GM18951 (cell line): ENCODE measurements around the gene TNK1.

Experiments
- POLR2A ChIP-seq: IDR thresholded peaks from 4 replicates; pipeline ENCODE4 v1.6.1; 2011; ENCODE audit warnings: mild to moderate bottlenecking; ENCODE audit not compliant: insufficient read length, insufficient read depth; ENCODE audit errors: extremely low read depth
- in situ Hi-C: fragments of 300-500 bp; cut with MboI; formaldehyde crosslinking; loops from one replicate; pipeline ENCODE4 v1.12.0; 2022; ENCODE audit warnings: low sequenced_read_pairs, mixed read lengths, inconsistent platforms; ENCODE audit not compliant: unreplicated experiment

The TNK1 gene

GRCh38 chr17:7431231-7431630 is 50.3 kb downstream of the TNK1 start:
- in situ Hi-C loops = no loop called here
- TF ChIP-seq POLR2A = no peak

- no peak for TF ChIP-seq POLR2A
- in situ Hi-C loops = no loop called here
These were observed 51.4 kb downstream of the TNK1 start for GRCh38 chr17:7432296-7432695.

DNA sequence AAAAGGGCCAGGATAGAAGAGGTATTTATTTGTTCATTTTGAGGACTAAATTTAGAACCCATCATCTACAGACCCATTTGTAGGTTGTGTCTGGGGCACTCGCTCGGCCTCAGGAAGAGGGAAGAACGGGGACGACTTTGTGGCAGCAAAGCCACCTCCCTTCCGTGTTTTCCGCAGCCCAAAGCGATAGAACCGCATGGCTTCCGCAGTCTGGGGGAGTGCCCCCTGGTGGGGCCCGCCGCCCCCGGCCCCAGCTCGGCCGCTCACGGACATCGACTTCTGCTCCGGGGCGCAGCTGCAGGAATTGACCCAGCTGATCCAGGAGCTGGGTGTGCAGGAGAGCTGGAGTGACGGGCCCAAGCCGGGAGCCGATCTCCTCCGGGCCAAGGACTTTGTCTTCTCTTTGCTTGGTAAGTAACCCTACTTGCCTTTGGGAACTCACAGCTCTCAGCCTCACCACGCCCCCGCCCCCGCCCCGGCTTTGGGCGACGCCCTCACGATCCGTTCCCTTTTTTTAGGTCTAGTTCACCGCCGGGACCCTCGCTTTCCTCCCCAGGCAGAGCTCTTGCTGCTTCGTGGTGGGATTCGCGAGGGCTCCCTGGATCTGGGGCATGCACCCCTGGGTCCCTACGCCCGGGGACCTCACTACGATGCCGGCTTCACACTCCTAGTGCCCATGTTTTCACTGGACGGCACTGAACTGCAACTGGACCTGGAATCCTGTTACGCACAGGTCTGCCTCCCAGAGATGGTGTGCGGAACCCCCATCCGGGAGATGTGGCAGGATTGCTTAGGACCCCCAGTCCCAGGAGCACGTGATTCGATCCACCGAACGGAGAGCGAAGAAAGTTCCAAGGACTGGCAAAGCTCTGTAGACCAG is 55.0 kb downstream of the TNK1 start:
- TF ChIP-seq POLR2A = peak; percentile 39
- in situ Hi-C loops = no loop called here

- in situ Hi-C loops = no loop called here
- TF ChIP-seq POLR2A = peak; percentile 27
These were observed 55.9 kb downstream of the TNK1 start for GRCh38 chr17:7436556-7437368.

- no peak for TF ChIP-seq POLR2A
- in situ Hi-C loops = no loop called here
These were observed 56.5 kb downstream of the TNK1 start for GRCh38 chr17:7437369-7437863.

DNA sequence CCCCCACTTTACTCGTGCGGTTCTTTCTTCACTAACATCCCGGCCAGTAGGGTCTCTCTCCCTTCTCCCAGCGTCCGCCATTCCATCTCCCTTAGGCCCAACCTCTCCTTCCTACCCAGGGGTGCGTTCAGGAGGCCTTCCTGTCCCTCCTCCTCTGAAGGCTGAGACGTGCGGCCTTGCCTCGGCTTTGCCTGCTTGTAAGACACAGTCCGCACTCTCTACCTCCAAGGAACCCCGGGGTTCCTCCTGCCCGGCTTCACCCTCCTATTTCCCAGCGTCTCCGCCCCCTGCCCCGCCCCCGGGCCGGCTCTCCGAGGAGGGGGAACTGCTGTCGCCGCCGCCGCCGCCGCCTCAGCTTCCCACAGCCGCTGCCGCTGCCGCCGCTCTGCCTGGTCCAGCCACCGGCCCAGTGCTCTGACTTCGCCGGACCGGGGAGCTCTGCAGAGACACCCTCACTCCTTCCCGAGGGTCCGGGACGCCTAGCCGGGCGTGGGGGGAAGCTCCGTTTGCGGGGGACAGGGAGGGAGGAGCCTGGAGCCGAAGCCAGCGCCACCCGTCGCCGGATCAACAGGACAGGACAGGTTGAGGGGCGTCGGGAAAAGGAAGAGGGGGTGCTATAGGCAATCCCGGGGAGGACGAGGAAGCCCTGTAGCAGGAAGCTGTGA is 57.2 kb downstream of the TNK1 start:
- TF ChIP-seq POLR2A = no peak
- in situ Hi-C loops = no loop called here

DNA sequence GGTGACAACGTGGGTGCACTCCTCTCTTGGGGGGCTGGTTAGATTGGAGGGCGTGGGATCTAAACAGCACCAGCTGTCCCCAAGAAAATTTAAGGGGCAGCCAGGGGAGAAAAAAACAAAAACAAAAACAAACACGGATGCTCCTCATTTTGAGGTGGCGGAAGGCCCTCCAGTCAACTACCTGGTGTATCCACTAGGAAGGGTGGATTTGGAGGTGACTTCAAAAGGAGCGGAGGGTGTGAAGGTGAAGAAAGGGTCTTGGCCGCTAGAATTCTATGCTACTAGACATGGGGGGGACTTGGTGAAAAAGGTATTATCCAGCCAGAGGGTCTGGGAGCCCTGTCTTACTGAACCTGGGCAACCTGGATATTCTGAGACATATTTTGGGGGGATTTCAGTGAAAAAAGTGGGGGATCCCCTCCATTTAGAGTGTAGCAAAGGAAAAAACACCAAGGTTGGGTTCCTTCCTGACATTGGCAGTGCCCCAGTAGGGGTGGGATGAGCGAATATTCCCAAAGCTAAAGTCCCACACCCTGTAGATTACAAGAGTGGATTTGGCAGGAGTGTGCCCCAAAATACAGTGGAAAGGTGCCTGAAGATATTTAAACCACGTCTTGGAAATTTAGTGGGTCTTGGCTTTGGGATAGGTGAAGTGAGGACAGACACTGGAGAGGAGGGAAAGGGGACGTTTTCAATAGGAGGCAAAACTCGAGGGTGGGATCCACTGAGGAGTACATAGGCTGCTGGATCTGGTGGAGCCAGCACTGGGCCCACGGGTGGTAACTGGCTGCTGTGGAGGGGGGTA is 58.0 kb downstream of the TNK1 start:
- in situ Hi-C loops = no loop called here
- no peak for TF ChIP-seq POLR2A
